GM12874 (cell line): ENCODE data around the gene LYPD6.

Experiments
- TF ChIP-seq, protein P1 (sequence below): IDR thresholded peaks from 2 replicates; pipeline ENCODE4 v1.5.1; 2011; ENCODE audit warnings: low read depth, mild to moderate bottlenecking, control low read depth, low read length, moderate library complexity; ENCODE audit not compliant: insufficient read depth

Gene LYPD6

DNA sequence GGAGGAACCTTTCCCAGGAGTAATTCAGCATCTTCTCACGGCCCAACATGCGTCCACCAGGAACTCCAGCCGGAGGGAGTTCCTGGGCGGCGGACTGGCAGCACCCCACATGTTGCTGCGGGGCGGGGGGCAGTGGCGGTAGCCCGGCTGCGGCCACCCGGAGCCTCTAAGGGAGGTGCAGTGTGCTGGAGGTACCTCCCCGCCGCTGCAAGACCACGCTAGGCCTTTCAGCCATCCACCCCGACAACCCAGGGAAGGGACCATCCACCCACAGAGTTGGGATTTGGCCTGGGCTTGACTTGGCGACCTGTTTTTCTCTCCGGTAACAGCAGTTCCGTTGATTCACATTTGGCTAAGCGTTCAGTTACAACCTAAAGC, 625 bp downstream of the LYPD6 start:
- TF ChIP-seq, protein P1, sequence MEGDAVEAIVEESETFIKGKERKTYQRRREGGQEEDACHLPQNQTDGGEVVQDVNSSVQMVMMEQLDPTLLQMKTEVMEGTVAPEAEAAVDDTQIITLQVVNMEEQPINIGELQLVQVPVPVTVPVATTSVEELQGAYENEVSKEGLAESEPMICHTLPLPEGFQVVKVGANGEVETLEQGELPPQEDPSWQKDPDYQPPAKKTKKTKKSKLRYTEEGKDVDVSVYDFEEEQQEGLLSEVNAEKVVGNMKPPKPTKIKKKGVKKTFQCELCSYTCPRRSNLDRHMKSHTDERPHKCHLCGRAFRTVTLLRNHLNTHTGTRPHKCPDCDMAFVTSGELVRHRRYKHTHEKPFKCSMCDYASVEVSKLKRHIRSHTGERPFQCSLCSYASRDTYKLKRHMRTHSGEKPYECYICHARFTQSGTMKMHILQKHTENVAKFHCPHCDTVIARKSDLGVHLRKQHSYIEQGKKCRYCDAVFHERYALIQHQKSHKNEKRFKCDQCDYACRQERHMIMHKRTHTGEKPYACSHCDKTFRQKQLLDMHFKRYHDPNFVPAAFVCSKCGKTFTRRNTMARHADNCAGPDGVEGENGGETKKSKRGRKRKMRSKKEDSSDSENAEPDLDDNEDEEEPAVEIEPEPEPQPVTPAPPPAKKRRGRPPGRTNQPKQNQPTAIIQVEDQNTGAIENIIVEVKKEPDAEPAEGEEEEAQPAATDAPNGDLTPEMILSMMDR: no peak

DNA sequence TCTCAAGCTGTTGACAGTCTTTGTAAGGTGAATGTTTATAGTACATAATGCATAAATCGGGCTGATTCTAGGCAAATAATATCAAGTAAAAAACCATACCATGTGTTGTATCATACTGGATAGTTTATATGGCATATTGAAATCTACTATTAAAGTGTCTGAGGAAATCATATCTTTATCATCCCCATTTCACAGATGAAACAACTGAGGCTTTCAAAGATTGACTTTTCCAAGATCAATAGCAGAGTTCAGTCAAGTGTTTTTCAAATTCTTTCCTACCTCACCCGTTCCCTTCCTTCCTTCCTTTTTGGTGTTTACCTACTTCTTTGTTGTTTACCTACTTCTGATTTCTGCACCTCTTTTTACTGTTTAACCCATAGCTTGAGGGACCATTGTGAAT, 2.0 kb downstream of the LYPD6 start:
- TF ChIP-seq, protein P1: no peak

DNA sequence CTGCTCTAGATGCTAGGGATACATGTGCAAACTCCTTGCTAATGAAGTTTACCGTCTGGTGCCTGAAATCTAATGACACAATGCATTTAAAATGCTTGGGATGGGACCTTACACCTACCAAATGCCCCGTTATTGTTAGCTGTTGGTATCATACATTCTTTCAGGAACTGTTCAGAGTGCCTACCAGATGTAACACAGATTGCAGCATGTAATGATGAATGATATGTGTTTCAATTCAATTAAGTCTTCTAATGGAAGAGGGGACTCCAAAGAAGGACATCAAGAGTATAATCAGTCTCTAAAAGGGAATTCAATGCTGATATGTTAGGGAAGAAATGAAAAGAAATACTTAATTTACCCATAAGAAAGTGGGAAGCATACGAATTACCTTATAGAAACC, 3.2 kb downstream of the LYPD6 start:
- TF ChIP-seq, protein P1: no peak

DNA sequence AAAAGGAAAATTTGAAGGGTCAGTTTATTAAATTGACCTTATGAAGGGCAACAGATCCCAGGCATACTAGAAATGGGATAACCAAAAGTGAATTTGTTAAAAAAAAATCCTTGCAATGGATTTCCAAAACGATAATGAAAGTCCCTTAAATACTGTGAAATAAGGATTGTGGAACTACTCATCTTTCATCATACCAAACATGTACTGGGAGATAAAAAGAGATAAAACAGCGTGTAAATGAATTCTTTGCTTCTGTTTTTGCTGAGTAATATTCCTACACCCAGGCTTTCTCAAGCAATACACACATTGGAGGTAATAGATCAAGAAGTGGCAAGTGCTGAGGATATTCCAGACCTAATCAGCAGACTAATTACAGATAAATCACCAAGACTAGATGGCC, 3.8 kb downstream of the LYPD6 start:
- TF ChIP-seq, protein P1: no peak

DNA sequence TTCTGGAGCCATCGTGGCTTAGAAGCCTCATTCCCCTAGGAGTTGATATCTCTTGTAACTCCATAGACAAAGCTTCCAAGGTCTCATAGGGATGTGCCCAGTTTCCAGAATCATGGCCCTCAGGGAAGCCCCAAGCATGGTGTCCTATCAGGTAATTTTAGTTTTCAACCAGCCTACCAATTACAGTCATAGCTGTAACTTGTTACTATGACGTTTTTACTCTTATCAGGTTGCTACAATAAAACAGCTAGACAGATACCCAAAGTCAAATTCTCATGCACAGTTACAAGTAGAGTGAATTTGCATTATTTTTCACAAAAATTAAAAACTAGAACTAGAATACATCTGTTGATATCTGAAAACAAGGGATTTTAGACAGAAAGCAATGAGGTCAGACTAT, 8.9 kb downstream of the LYPD6 start:
- TF ChIP-seq, protein P1: no peak

DNA sequence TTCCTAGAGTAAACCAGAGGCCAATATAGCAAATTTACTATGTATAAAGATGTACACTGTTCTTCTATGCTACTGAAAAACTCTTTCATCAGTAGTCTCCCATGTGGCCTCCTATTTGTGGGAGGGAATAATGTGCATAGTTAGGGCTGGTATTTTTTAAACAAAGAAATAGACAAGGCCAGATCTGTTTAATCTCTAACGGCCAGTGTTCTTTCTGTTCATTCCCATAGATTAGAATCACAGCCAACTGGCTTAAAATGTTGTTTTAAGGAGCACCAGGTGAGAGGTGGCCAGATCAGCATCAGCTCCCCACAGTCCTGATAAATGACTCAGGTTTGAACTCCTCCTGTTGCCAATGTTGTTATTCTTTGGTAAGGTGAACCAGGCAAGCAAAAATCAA, 12.1 kb downstream of the LYPD6 start:
- TF ChIP-seq, protein P1: no peak

DNA sequence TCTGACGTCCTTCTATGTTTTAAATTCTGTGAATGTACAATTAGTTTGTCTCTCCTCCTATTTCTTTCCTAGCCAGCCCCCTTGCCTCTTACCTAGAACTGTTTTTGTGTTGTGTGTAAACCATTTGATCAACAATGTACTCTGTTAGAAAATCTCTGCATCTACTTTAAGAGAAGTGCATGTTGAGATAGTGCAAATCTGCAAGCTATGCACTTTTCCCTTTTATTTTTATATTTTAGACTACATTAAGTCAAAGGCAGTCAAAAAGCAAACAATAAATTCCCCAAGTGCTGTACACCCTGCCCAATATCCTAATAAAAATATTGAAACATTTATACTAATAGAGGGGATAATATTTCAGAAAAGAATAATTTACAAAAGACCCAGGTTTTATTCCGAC, 13.7 kb downstream of the LYPD6 start:
- TF ChIP-seq, protein P1: no peak

DNA sequence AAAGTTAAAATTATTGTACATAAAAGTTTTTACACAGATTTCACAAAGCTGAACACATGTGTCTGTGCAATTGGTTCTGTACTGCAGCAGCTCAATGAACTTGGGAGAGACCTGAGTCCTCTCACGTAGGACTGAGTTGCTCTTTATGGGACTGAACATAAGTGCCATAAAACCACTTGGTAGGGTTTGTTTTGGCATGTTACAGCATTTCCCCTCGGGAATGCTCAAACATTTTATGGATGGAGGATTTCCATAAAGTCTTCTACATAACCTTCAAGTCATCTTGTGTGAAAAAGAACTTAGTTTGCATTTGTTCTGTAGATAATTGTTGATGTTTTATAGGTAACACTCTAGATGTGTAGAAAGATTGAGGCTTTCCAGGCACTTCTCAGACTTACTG, 15.9 kb downstream of the LYPD6 start:
- TF ChIP-seq, protein P1: no peak
